SKM-1 treated with dmso at 0.1 percent for 144 hours (cell line): ENCODE measurements around the gene CDK13.
A peak's percentile ranks its signal among the peaks of the same experiment; 100 is the strongest.
"Not testable (repeated sequence)": the region's sequence is repeated elsewhere in the genome, so short reads cannot be mapped to it uniquely, and the experiment has no call there.

Experiments
- DNase-seq: peaks from one replicate; lab custom pipeline; 2025; ENCODE audit not compliant: unreplicated experiment; lab: John Stamatoyannopoulos, UW

Gene CDK13

GRCh38 chr7:40097728-40098127, 147.7 kb downstream of the CDK13 start:
- no peak for DNase-seq

- no peak for DNase-seq
Observed at GRCh38 chr7:40098810-40099209, 148.8 kb downstream of the CDK13 start.

- no peak for DNase-seq
Observed at GRCh38 chr7:40099837-40100236, 149.8 kb downstream of the CDK13 start.

- DNase-seq, result no peak
Observed at GRCh38 chr7:40101201-40101600, 151.1 kb downstream of the CDK13 start.

GRCh38 chr7:40102897-40103296, 152.8 kb downstream of the CDK13 start:
- DNase-seq, result no peak

- peak; percentile 8 for DNase-seq
Observed at GRCh38 chr7:40105879-40106473, 155.9 kb downstream of the CDK13 start.

- no peak for DNase-seq
Observed at GRCh38 chr7:40115936-40116335, 165.9 kb downstream of the CDK13 start.

- DNase-seq, result not testable (repeated sequence)
Observed at GRCh38 chr7:40117199-40117598, 167.1 kb downstream of the CDK13 start.

GRCh38 chr7:40118201-40118600, 168.1 kb downstream of the CDK13 start:
- not testable (repeated sequence) for DNase-seq

- DNase-seq, result no peak
Observed at GRCh38 chr7:40120020-40120419, 170.0 kb downstream of the CDK13 start.

- not testable (repeated sequence) for DNase-seq
Observed at GRCh38 chr7:40122100-40122939, 172.3 kb downstream of the CDK13 start.

- no peak for DNase-seq
Observed at GRCh38 chr7:40122940-40123254, 172.8 kb downstream of the CDK13 start.

GRCh38 chr7:40133561-40134427, 183.7 kb downstream of the CDK13 start:
- peak; percentile 44 for DNase-seq

GRCh38 chr7:40134428-40135316, 184.6 kb downstream of the CDK13 start, which contains the start of the genes MPLKIP and SUGCT:
Gene MPLKIP (minus strand): TSS chr7:40134622. CDS start chr7:40134567, 55 bp downstream.
Gene SUGCT (plus strand): TSS chr7:40135005.
- peak; percentile 83 for DNase-seq

- DNase-seq, result peak; percentile 1
Observed at GRCh38 chr7:40135317-40135610, 185.2 kb downstream of the CDK13 start.

GRCh38 chr7:40137563-40137962, 187.5 kb downstream of the CDK13 start:
- DNase-seq, result no peak

GRCh38 chr7:40138973-40139372, 188.9 kb downstream of the CDK13 start:
- no peak for DNase-seq

- DNase-seq, result not testable (repeated sequence)
Observed at GRCh38 chr7:40139891-40140290, 189.8 kb downstream of the CDK13 start.

- not testable (repeated sequence) for DNase-seq
Observed at GRCh38 chr7:40141916-40142315, 191.9 kb downstream of the CDK13 start.

GRCh38 chr7:40145596-40146130, 195.6 kb downstream of the CDK13 start:
- DNase-seq, result not testable (repeated sequence)
